ENCODE data around the gene PACSIN1.

PACSIN1 gene

GRCh38 chr6:34530753-34531365 is 65.0 kb downstream of the PACSIN1 start:
- DNase-seq = no peak
- H3K4me1 ChIP-seq (ENCODE audit: low read length) = peaks cover 3% of the 10 kb centered on the region; the same call in 1 of the 2 replicates

DNA sequence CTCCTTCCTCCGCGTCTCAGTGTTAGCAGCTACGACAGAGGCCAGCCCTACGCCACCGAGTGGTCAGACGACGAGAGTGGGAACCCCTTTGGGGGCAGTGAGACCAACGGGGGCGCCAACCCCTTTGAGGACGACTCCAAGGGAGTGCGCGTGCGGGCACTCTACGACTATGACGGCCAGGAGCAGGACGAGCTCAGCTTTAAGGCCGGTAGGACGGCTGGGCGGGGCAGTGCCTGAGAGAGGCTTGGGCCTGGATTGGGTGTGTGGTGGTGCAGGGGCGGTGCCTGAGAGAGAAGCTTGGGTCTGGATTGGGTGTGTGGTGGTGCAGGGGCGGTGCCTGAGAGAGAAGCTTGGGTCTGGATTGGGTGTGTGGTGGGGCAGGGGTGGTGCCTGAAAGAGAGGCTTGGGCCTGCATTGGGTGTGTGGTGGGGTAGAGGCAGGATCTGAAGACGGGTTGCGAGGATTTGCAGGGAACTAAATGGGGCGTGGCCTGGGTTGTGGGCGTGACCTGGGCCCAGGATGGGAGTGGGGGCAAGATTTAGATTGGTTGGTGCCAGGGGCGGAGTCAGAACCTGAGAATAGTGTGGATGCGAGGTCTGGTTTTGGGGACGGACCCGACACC is 65.8 kb downstream of the PACSIN1 start:
- Histone ChIP-seq H3K4me1 (ENCODE audit: low read length) (peaks cover 3% of the 10 kb centered on the region; the same call in 1 of the 2 replicates), H3K9me3 (replicated peaks; ENCODE audit: insufficient read depth, low read length) (no peaks in the 10 kb centered on the region), H3K27ac (ENCODE audit: low read length) (no peak overlapping the region), H3K4me3 (ENCODE audit: low read length) (no peak overlapping the region), H3K9ac (ENCODE audit: low read length) (no peak overlapping the region), H2AFZ (ENCODE audit: low read length) (no peak overlapping the region), H4K20me1 (ENCODE audit: insufficient read depth, low read length) (no peaks in the 10 kb centered on the region), H3K36me3 (replicated peaks; ENCODE audit: insufficient read depth, low read length) (no peaks in the 10 kb centered on the region), H3K27me3 (replicated peaks; ENCODE audit: insufficient read depth, low read length) (no peaks in the 10 kb centered on the region), H3K4me2 (ENCODE audit: low read depth, low read length) (no peak overlapping the region), H3F3A (ENCODE audit: insufficient read depth, low read length) (no peaks in the 10 kb centered on the region), H3K9me2 (replicated peaks; ENCODE audit: insufficient read depth, low read length) (no peaks in the 10 kb centered on the region), H3K79me2 (ENCODE audit: low read length) (no peaks in the 10 kb centered on the region)
- TF ChIP-seq, protein P1, sequence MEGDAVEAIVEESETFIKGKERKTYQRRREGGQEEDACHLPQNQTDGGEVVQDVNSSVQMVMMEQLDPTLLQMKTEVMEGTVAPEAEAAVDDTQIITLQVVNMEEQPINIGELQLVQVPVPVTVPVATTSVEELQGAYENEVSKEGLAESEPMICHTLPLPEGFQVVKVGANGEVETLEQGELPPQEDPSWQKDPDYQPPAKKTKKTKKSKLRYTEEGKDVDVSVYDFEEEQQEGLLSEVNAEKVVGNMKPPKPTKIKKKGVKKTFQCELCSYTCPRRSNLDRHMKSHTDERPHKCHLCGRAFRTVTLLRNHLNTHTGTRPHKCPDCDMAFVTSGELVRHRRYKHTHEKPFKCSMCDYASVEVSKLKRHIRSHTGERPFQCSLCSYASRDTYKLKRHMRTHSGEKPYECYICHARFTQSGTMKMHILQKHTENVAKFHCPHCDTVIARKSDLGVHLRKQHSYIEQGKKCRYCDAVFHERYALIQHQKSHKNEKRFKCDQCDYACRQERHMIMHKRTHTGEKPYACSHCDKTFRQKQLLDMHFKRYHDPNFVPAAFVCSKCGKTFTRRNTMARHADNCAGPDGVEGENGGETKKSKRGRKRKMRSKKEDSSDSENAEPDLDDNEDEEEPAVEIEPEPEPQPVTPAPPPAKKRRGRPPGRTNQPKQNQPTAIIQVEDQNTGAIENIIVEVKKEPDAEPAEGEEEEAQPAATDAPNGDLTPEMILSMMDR (IDR thresholded peaks at IDR 0.05; ENCODE audit: low read length) = no peak
- no peak for TF ChIP-seq EZH2 (optimal IDR thresholded peaks at IDR 0.05; ENCODE audit: low read depth, low read length)
- TF ChIP-seq EZH2phosphoT487 (IDR thresholded peaks at IDR 0.05; ENCODE audit: low read length) = no peak
- no peak for DNase-seq

More at GRCh38 chr6:34530753-34531365, 65.0 kb downstream of the PACSIN1 start:
- H3K27ac ChIP-seq (ENCODE audit: low read length) = no peak overlapping the region
- no peaks in the 10 kb centered on the region for H3K9me3 ChIP-seq (replicated peaks; ENCODE audit: insufficient read depth, low read length)
- H3F3A ChIP-seq (ENCODE audit: insufficient read depth, low read length) = no peaks in the 10 kb centered on the region
- H2AFZ ChIP-seq (ENCODE audit: low read length) = no peak overlapping the region
- H3K4me2 ChIP-seq (ENCODE audit: low read depth, low read length) = no peak overlapping the region
- TF ChIP-seq EZH2 (optimal IDR thresholded peaks at IDR 0.05; ENCODE audit: low read depth, low read length) = no peak
- TF ChIP-seq EZH2phosphoT487 (IDR thresholded peaks at IDR 0.05; ENCODE audit: low read length) = no peak
- TF ChIP-seq, protein P1 (IDR thresholded peaks at IDR 0.05; ENCODE audit: low read length) = no peak
- no peaks in the 10 kb centered on the region for H3K79me2 ChIP-seq (ENCODE audit: low read length)
- no peaks in the 10 kb centered on the region for H3K36me3 ChIP-seq (replicated peaks; ENCODE audit: insufficient read depth, low read length)
- no peak overlapping the region for H3K9ac ChIP-seq (ENCODE audit: low read length)
- H4K20me1 ChIP-seq (ENCODE audit: insufficient read depth, low read length) = no peaks in the 10 kb centered on the region
- H3K9me2 ChIP-seq (replicated peaks; ENCODE audit: insufficient read depth, low read length) = no peaks in the 10 kb centered on the region
- no peaks in the 10 kb centered on the region for H3K27me3 ChIP-seq (replicated peaks; ENCODE audit: insufficient read depth, low read length)
- no peak overlapping the region for H3K4me3 ChIP-seq (ENCODE audit: low read length)

GRCh38 chr6:34532230-34532629 is 66.4 kb downstream of the PACSIN1 start:
- Histone ChIP-seq H3K4me2 (ENCODE audit: low read depth, low read length) (no peak overlapping the region), H3K36me3 (replicated peaks; ENCODE audit: insufficient read depth, low read length) (no peaks in the 10 kb centered on the region), H3K27ac (ENCODE audit: low read length) (no peak overlapping the region), H3F3A (ENCODE audit: insufficient read depth, low read length) (no peaks in the 10 kb centered on the region), H3K9me3 (replicated peaks; ENCODE audit: insufficient read depth, low read length) (no peaks in the 10 kb centered on the region), H3K9ac (ENCODE audit: low read length) (no peak overlapping the region), H4K20me1 (ENCODE audit: insufficient read depth, low read length) (no peaks in the 10 kb centered on the region), H2AFZ (ENCODE audit: low read length) (no peak overlapping the region), H3K79me2 (ENCODE audit: low read length) (no peaks in the 10 kb centered on the region), H3K4me3 (ENCODE audit: low read length) (no peak overlapping the region), H3K27me3 (replicated peaks; ENCODE audit: insufficient read depth, low read length) (no peaks in the 10 kb centered on the region), H3K4me1 (ENCODE audit: low read length) (peaks cover 3% of the 10 kb centered on the region; the same call in 1 of the 2 replicates), H3K9me2 (replicated peaks; ENCODE audit: insufficient read depth, low read length) (no peaks in the 10 kb centered on the region)
- TF ChIP-seq EZH2 (optimal IDR thresholded peaks at IDR 0.05; ENCODE audit: low read depth, low read length) = no peak
- TF ChIP-seq EZH2phosphoT487 (IDR thresholded peaks at IDR 0.05; ENCODE audit: low read length) = no peak
- TF ChIP-seq, protein P1 (IDR thresholded peaks at IDR 0.05; ENCODE audit: low read length) = no peak
- no peak for DNase-seq
